ENCODE results near the gene ATP8A2.
"Not testable (repeated sequence)": the region's sequence is repeated elsewhere in the genome, so short reads cannot be mapped to it uniquely, and the experiment has no call there.

ATP8A2 gene

GRCh38 chr13:25765266-25765665 is 393.5 kb downstream of the ATP8A2 start:
- no peak for DNase-seq (ENCODE audit: low read depth in 2 of 2)

- DNase-seq (ENCODE audit: low read depth in 2 of 2) = no peak
Measured at GRCh38 chr13:25766576-25766975, 394.8 kb downstream of the ATP8A2 start.

- DNase-seq (ENCODE audit: low read depth in 2 of 2) = no peak
Measured at GRCh38 chr13:25766991-25767390, 395.2 kb downstream of the ATP8A2 start.

GRCh38 chr13:25768376-25768775 is 396.6 kb downstream of the ATP8A2 start:
- DNase-seq (ENCODE audit: low read depth in 2 of 2) = no peak

- DNase-seq (ENCODE audit: low read depth in 2 of 2) = no peak
Measured at GRCh38 chr13:25768838-25769237, 397.1 kb downstream of the ATP8A2 start.

GRCh38 chr13:25770601-25771000 is 398.8 kb downstream of the ATP8A2 start:
- no peak for DNase-seq (ENCODE audit: low read depth in 2 of 2)

GRCh38 chr13:25771202-25771601 is 399.4 kb downstream of the ATP8A2 start:
- DNase-seq (ENCODE audit: low read depth in 2 of 2) = no peak

GRCh38 chr13:25771641-25772478 is 400.1 kb downstream of the ATP8A2 start:
- no peak for DNase-seq (ENCODE audit: low read depth in 2 of 2)

- not testable (repeated sequence) for DNase-seq (ENCODE audit: low read depth in 2 of 2)
Measured at GRCh38 chr13:25772534-25772933, 400.8 kb downstream of the ATP8A2 start.

- not testable (repeated sequence) for DNase-seq (ENCODE audit: low read depth in 2 of 2)
Measured at GRCh38 chr13:25774056-25774455, 402.3 kb downstream of the ATP8A2 start.

- no peak for DNase-seq (ENCODE audit: low read depth in 2 of 2)
Measured at GRCh38 chr13:25775275-25775674, 403.5 kb downstream of the ATP8A2 start.

- DNase-seq (ENCODE audit: low read depth in 2 of 2) = no peak
Measured at GRCh38 chr13:25775986-25776385, 404.2 kb downstream of the ATP8A2 start.

GRCh38 chr13:25776722-25777121 is 404.9 kb downstream of the ATP8A2 start:
- no peak for DNase-seq (ENCODE audit: low read depth in 2 of 2)

GRCh38 chr13:25777509-25777908 is 405.7 kb downstream of the ATP8A2 start:
- no peak for DNase-seq (ENCODE audit: low read depth in 2 of 2)

GRCh38 chr13:25778365-25778764 is 406.6 kb downstream of the ATP8A2 start:
- DNase-seq (ENCODE audit: low read depth in 2 of 2) = no peak

- DNase-seq (ENCODE audit: low read depth in 2 of 2) = no peak
Measured at GRCh38 chr13:25778808-25779305, 407.1 kb downstream of the ATP8A2 start.

- DNase-seq (ENCODE audit: low read depth in 2 of 2) = no peak
Measured at GRCh38 chr13:25783076-25783475, 411.3 kb downstream of the ATP8A2 start.

- DNase-seq (ENCODE audit: low read depth in 2 of 2) = no peak
Measured at GRCh38 chr13:25783601-25784024, 411.8 kb downstream of the ATP8A2 start.

- DNase-seq (ENCODE audit: low read depth in 2 of 2) = no peak
Measured at GRCh38 chr13:25784119-25784518, 412.3 kb downstream of the ATP8A2 start.

- not testable (repeated sequence) for DNase-seq (ENCODE audit: low read depth in 2 of 2)
Measured at GRCh38 chr13:25790137-25790536, 418.4 kb downstream of the ATP8A2 start.

GRCh38 chr13:25795277-25795676 is 423.5 kb downstream of the ATP8A2 start:
- no peak for DNase-seq (ENCODE audit: low read depth in 2 of 2)

GRCh38 chr13:25796474-25796873 is 424.7 kb downstream of the ATP8A2 start:
- no peak for DNase-seq (ENCODE audit: low read depth in 2 of 2)

GRCh38 chr13:25798998-25799397 is 427.2 kb downstream of the ATP8A2 start:
- DNase-seq (ENCODE audit: low read depth in 2 of 2) = no peak

All from stimulated activated CD4-positive, alpha-beta T cell treated with anti-CD3 and anti-CD28 coated beads, Interleukin-12 subunit alpha, Interleukin-12 subunit beta, amount 100 ng/mL, for 24 hours (primary cell).